Thyroid gland (tissue), 4 donors: ENCODE data around the gene LGALS16.

Experiments used
- CTCF ChIP-seq, 6 experiments: fragments of 200-600 bp in 3 of 6; fragments of 450-650 bp in 3 of 6; sonication (generic) in 3 of 6; IDR thresholded peaks; one replicate each; pipeline ENCODE4 v1.5.1; 2016 to 2019; ENCODE audit warnings: antibody characterized with exemption in 6 of 6, mild to moderate bottlenecking in 2 of 6, inconsistent platforms in 1 of 6, moderate library complexity in 1 of 6
- POLR2A ChIP-seq, 2 donors: fragments of 450-650 bp; IDR thresholded peaks; one replicate each; pipeline ENCODE4 v1.6.1; 2017; ENCODE audit warnings: antibody characterized with exemption in 2 of 2, mild to moderate bottlenecking in 2 of 2, moderate library complexity in 1 of 2

GRCh38 chr19:39704181-39705044 is 48.7 kb downstream of the LGALS16 start, which contains the start of gene LGALS14:
- TF ChIP-seq CTCF (IDR thresholded peaks at IDR 0.05) (no peak), POLR2A (IDR thresholded peaks at IDR 0.05) (no peak)
